Epithelial cell of proximal tubule (primary cell): Measurements from ENCODE around the gene ZCCHC12. TPM values are rescaled to one million over a fixed set of nuclear protein-coding genes. Genes with fewer than 3 reads are reported as not detected.

Experiments used
- DNase-seq: peaks from one replicate; pipeline ENCODE4 v3.0.0-alpha.2; 2011; ENCODE audit warnings: low read depth
- H3K4me3 ChIP-seq: 2 replicates; pipeline ENCODE4 v1.5.1; 2011; ENCODE audit warnings: low read depth, mild to moderate bottlenecking, low read length
- total RNA-seq: library from RNA; depleted of rRNA; stranded (reverse); fragments of >200 nt; gene quantifications from 2 replicates; pipeline ENCODE4 v1.2.3, GENCODE V29; 2015
- TF ChIP-seq, protein P1 (sequence below): conservative IDR thresholded peaks from 2 replicates; pipeline ENCODE4 v1.5.1; 2012; ENCODE audit warnings: low read depth, mild to moderate bottlenecking, low read length

The ZCCHC12 gene
- total RNA-seq, 1 donor from 2014 or later, result 0.46 TPM

DNA sequence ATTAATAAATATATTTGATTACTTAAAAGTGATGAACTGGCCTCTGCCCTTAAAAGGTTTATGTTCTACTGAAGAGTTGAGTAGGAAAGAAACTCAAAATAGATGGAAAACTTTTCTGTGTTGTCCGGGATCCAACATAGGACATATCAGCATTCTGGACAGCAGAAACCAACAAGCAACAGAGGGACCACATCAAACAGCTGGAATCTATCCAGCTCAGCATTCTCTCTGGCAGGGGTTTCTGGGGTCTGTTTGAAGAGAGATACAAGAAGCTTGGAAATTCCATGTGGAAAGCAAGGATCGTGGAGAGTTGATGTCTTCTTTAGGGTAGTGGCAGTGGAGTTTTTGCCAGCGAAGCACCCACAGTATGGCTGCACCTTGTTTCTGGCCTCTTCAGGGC, 43.6 kb downstream of the ZCCHC12 start:
- no peak for DNase-seq
- TF ChIP-seq, protein P1, sequence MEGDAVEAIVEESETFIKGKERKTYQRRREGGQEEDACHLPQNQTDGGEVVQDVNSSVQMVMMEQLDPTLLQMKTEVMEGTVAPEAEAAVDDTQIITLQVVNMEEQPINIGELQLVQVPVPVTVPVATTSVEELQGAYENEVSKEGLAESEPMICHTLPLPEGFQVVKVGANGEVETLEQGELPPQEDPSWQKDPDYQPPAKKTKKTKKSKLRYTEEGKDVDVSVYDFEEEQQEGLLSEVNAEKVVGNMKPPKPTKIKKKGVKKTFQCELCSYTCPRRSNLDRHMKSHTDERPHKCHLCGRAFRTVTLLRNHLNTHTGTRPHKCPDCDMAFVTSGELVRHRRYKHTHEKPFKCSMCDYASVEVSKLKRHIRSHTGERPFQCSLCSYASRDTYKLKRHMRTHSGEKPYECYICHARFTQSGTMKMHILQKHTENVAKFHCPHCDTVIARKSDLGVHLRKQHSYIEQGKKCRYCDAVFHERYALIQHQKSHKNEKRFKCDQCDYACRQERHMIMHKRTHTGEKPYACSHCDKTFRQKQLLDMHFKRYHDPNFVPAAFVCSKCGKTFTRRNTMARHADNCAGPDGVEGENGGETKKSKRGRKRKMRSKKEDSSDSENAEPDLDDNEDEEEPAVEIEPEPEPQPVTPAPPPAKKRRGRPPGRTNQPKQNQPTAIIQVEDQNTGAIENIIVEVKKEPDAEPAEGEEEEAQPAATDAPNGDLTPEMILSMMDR, result no peak
- H3K4me3 ChIP-seq, result no peak overlapping the region

DNA sequence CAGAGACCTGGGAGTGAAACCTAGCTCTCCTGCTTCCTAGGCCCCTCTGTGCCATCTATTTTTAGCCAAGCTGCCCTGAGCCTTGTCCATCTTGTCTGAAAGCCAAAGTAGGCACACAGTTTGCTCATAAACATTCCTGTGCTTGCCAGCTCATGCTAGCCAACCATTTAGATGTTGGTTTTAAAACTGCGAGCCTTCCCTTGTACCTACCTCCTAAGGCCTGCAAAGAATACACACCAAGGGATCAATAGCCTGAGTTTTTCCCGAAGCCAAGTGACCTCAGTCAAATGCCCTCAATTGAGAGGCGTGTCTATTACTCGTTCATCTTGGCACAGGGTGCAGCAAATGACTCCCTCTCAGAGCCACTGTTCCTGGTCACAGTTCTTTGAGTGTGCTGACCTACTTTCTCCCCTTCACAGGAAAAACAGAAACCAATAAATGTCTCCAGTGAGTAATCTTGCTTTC, 48.5 kb downstream of the ZCCHC12 start:
- DNase-seq, result peak; percentile 64
- TF ChIP-seq, protein P1, result no peak
- no peak overlapping the region for H3K4me3 ChIP-seq

Other genes with a start within 250 kb of the ZCCHC12 start
- gene IL13RA1, start 96.2 kb upstream of the ZCCHC12 start, total RNA-seq, result 21.2 and 34.0 TPM in 2 replicates
- 2.8 and 6.6 TPM in 2 replicates for gene LONRF3, start 150.8 kb downstream of the ZCCHC12 start, total RNA-seq
- gene CT47C1, start 249.2 kb downstream of the ZCCHC12 start, total RNA-seq, result not detected in 2 replicates